HFF-Myc (cell line): Measurements from ENCODE around the gene AHDC1.

Experiments
- DNase-seq: peaks from one replicate; pipeline ENCODE4 v3.0.0-alpha.2; 2011; ENCODE audit warnings: low read depth; ENCODE audit errors: extremely low read depth
- H3K4me3 ChIP-seq: replicated peaks from 2 replicates; pipeline ENCODE4 v1.5.1; 2011; ENCODE audit warnings: low read depth, mild to moderate bottlenecking, control low read depth, low read length
- CTCF ChIP-seq: IDR thresholded peaks from 2 replicates; pipeline ENCODE4 v1.5.1; 2012; ENCODE audit warnings: mild to moderate bottlenecking, low read depth, low read length, control low read depth; ENCODE audit errors: missing control alignments

The AHDC1 gene

DNA sequence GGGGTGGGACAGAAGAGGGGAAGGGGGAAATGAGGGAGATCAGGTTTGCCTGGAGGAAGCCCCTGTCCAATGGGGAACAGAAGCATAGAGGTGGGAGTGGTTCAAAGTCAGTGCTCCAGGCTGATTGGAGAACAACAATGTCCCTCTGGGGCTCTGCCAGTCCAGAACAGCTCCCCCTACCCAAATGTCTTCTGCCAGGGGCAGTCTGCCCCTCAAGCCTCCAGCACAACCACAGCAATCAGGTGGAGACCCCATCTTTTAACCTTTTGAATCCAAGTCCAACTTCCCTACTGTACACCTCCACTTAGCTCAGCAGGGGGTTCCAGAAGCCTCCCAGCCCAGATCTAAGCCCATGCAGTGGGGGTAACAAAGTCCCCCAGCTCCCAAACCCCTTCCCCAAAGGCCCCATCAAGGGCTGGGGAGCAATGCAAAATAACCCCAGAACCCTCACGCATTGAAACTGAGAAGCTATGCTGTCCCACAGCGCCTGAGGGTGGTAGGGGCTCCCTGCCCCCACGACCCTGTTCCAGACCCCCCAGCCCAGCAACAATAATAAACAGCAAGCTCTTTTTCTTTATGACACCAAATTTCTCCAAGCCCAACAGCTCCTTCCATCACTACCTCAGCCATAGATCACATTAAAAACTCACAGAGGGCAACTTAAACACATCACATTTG lies 3.3 kb downstream of the AHDC1 start:
- no peak for DNase-seq
- H3K4me3 ChIP-seq: peak overlapping the region; percentile 81
- peak; percentile 14 for TF ChIP-seq CTCF

DNA sequence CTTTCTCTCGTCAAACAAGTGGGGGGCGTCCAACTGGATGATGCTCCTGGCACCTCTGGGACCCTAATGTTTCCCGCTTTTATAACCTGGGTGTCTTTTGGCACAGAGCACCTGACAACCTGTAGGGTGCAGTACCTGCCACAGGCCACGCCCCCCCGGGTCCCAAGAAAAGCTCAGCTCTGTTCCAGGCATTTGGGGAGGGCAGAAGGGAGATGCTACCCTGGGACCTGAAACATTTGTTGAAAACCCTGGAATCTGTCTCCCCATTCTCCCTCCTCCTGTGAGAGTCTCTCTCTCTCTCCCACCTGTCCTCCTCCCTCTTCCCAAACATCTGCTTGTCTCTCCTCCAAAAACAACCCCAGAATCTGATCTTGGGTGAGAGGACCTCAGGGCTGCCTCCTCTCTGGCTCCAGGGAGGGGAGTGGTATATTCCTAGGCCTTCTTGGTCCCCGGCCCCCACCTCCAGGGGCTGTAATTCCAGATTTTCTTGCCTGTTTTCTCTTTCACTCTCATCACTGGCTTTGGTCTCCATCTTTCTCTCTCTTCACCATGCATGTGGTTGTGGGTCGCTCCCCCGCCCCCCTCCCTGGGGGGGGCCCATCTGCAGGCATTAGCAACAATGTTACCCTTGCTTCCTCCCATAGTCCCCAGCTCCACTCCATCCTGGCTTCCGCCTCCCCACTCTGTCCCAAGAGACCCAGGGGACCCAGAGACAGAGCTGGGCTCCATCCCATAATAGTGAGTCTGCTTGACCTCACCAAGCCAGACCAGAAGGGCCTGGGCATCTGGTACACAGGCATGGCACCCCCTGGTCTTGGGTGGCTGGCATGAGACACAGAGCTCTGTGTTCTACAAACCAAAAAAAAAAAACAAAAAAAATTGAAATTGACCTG lies 4.1 kb downstream of the AHDC1 start:
- no peak for TF ChIP-seq CTCF
- 0 out of 2 replicates have a peak overlapping the region, but pooled peaks have one; percentile 23 for H3K4me3 ChIP-seq
- DNase-seq: no peak

DNA sequence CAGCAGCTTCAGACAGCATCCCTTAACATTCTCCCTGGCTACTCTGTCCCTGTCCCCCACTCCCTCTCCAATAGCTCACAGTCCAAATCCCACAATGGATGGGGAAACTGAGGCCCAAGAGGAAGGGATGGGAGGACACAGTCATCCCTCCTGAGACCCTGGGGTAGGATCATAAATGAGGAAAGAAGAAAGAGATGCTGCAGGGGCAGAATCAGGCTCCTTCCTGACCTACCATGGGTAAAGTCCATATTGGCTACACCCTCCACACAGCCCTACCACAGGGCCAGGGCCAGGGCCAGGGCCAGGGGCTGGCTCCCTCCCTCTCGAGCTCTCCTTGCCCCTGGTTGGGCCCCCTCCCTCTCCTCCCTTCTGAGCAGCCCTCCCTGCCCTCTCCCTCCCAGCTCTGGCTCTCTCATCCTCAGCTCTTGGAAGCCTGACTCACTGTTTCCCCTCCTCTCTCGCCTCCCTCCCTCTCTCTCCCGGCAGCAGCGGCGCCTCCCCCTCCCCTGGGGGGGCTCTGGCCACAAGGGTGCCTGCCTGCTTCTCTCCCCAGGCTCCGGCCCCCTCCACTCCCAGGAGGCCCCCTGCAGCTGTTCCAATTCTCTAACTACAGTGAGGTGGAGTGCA lies 4.9 kb downstream of the AHDC1 start:
- H3K4me3 ChIP-seq: peak overlapping the region; percentile 23; the same call in 1 of the 2 replicates
- TF ChIP-seq CTCF: no peak
- DNase-seq: no peak

DNA sequence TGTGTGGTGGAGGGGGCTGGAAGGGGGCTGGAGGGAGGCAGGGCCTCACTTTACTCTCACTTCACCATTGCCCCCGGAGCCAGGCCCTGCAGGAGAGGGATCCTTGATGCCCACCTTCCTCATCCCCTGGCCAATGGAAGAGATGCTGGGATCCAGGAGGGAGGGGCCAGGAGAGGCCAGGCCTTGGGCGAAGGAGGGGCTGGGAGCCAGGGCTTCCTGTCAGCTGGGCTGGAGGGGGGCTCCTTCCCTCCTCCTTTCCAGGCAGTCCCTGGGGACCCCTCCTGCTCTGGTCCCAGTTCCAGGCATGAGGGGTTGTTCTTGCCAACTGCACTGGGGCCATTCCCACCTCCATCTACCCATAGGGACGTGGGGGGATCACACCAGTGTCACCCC lies 5.7 kb downstream of the AHDC1 start:
- TF ChIP-seq CTCF: no peak
- no peak for DNase-seq

GRCh38 chr1:27597516-27598294 lies 6.2 kb downstream of the AHDC1 start:
- DNase-seq: no peak
- TF ChIP-seq CTCF: no peak
- peak overlapping the region; percentile 19 for H3K4me3 ChIP-seq

More for the DNA sequence above, 5.7 kb downstream of the AHDC1 start:
- H3K4me3 ChIP-seq: no peak overlapping the region; the same call in 1 of the 2 replicates

DNA sequence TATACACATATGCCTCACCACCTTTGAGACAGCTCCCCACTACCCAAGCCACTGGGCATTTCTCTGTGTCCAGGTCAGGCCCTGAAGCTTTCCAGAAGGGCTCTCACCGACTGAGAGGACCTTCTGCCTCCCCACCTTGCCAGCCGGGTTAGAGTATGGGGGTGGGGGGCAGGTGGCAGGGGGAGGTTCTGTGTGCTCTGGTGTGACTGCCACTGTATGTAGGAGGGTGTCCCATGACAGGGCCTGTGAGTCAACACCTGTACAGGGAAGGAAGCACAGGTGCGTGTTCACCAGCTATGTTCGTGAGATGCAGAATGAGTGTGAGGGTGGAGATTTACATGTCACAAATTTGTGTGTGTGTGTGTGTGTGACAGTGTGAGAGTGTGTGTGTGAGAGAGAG lies 7.0 kb downstream of the AHDC1 start:
- no peak overlapping the region for H3K4me3 ChIP-seq
- no peak for TF ChIP-seq CTCF

More for the DNA sequence above, 7.0 kb downstream of the AHDC1 start:
- DNase-seq: no peak
